GM12878 (cell line): ENCODE results near the gene GOLGA6D. TPM values are rescaled to one million over a fixed set of nuclear protein-coding genes. Genes with fewer than 3 reads are reported as not detected.

Experiments
- ATAC-seq: fragments of 200-7000 bp; cut with Tn5 transposase; 3 replicates; pipeline ENCODE4 v1.9.1; 2020; ENCODE audit warnings: mild to moderate bottlenecking, moderate library complexity
- BruUV-seq: library from RNA; stranded (reverse); fragments of 400-500 nt; replicated peaks from 2 replicates; lab custom pipeline; 2021; lab: Mats Ljungman, UMichigan
- CTCF ChIA-PET: fragments of 300-600 bp; sonication (Branson Sonifier 250); formaldehyde crosslinking; extraction: SDS; loops from one replicate; lab custom pipeline; 2021; ENCODE audit warnings: inconsistent platforms; lab: Yijun Ruan, JAX
- POLR2A ChIA-PET: fragments of 350-600 bp; formaldehyde crosslinking; extraction: SDS; loops from one replicate; lab custom pipeline; 2021; ENCODE audit warnings: inconsistent platforms; lab: Charles Lee
- RAD21 ChIA-PET: fragments of 300-600 bp; sonication (Branson Sonifier 250); formaldehyde crosslinking; loops from one replicate; lab custom pipeline; 2023; ENCODE audit warnings: antibody characterized with exemption; ENCODE audit not compliant: unreplicated experiment; lab: Charles Lee
- SMC1A ChIA-PET: fragments of 300-600 bp; sonication (Branson Sonifier 250); formaldehyde crosslinking; loops from one replicate; lab custom pipeline; 2023; ENCODE audit not compliant: unreplicated experiment, uncharacterized antibody; lab: Charles Lee
- DNase-seq: peaks from one replicate; pipeline ENCODE4 v3.0.0-alpha.2; 2011; ENCODE audit warnings: low read depth, low spot score
- FAIRE-seq: peaks from 3 replicates; lab custom pipeline; 2011; peaks lifted over from hg19 to GRCh38; lab: Jason Lieb, UNC
- H2AFZ ChIP-seq: 2 replicates; pipeline ENCODE4 v1.6.0; 2011; ENCODE audit warnings: low read depth, low read length, control low read depth; ENCODE audit not compliant: control insufficient read depth
- H3K27ac ChIP-seq: 2 replicates; pipeline ENCODE4 v1.5.1; 2011; ENCODE audit warnings: control low read depth; ENCODE audit not compliant: control insufficient read depth, insufficient read depth
- H3K27me3 ChIP-seq, 2 experiments: replicated peaks in 1 of 2; 2 replicates each; pipeline versions ENCODE4 v1.6.0 to v1.6.1; 2011; ENCODE audit warnings: low read length in 1 of 2; ENCODE audit not compliant: control insufficient read depth in 2 of 2, insufficient read depth in 2 of 2
- H3K36me3 ChIP-seq, 2 experiments: 2 replicates each; pipeline ENCODE4 v1.5.1; 2011; ENCODE audit warnings: low read length in 1 of 2; ENCODE audit not compliant: control insufficient read depth in 2 of 2, insufficient read depth in 2 of 2
- H3K4me1 ChIP-seq: 2 replicates; pipeline ENCODE4 v1.6.1; 2011; ENCODE audit warnings: mild to moderate bottlenecking, low read length, moderate library complexity, mixed read lengths; ENCODE audit not compliant: control insufficient read depth, insufficient read depth
- H3K4me2 ChIP-seq: 2 replicates; pipeline ENCODE4 v1.6.0; 2011; ENCODE audit warnings: control low read depth; ENCODE audit not compliant: control insufficient read depth, insufficient read depth
- H3K4me3 ChIP-seq: fragments of 200-600 bp; sonication (generic); 2 replicates; pipeline ENCODE4 v1.5.1; 2016
- H3K79me2 ChIP-seq: 2 replicates; pipeline ENCODE4 v1.6.0; 2011; ENCODE audit warnings: low read length; ENCODE audit not compliant: control insufficient read depth, insufficient read depth
- H3K9ac ChIP-seq: 2 replicates; pipeline ENCODE4 v1.8.0; 2011; ENCODE audit warnings: low read length, control low read depth, mixed read lengths; ENCODE audit not compliant: control insufficient read depth, insufficient read depth
- H3K9me3 ChIP-seq: replicated peaks from 3 replicates; pipeline ENCODE4 v1.5.1; 2011; ENCODE audit warnings: mild to moderate bottlenecking, low read length; ENCODE audit not compliant: control insufficient read depth, insufficient read depth
- H4K20me1 ChIP-seq: 2 replicates; pipeline ENCODE4 v1.6.0; 2011; ENCODE audit not compliant: control insufficient read depth, insufficient read depth
- KAT2A ChIP-seq: conservative IDR thresholded peaks from 2 replicates; pipeline ENCODE4 v1.6.1; 2011; ENCODE audit warnings: low read depth, low read length; ENCODE audit not compliant: control insufficient read depth
- MTA2 ChIP-seq: fragments of 450-650 bp; IDR thresholded peaks from 2 replicates; pipeline ENCODE4 v1.6.1; 2016; ENCODE audit warnings: low read depth, mild to moderate bottlenecking, moderate library complexity
- WGBS: methylation state at CpG from one replicate; pipeline ENCODE4 v1.1.6; 2016; ENCODE audit warnings: low lambda C conversion rate; ENCODE audit not compliant: insufficient replicate concordance, insufficient coverage; ENCODE audit errors: missing lambda C conversion rate; 5-methylcytosine and 5-hydroxymethylcytosine counted together
- in situ Hi-C: fragments of 300-500 bp; cut with MboI; formaldehyde crosslinking; loops from 9 replicates; pipeline ENCODE4 v1.14.3; 2018; ENCODE audit warnings: mixed read lengths
- intact Hi-C: fragments of 100-400 bp; cut with micrococcal nuclease; formaldehyde crosslinking; loops from one replicate; pipeline ENCODE4 v1.14.2; 2022; ENCODE audit not compliant: unreplicated experiment
- polyA plus RNA-seq, 11 experiments: library from polyadenylated mRNA; depleted of rRNA in 4 of 11; unstranded in 6 of 11; stranded (reverse) in 5 of 11; fragments of >200 nt; fragmentation: Nextera tagmentation in 4 of 11; fragmentation: Illumina TruSeq in 1 of 11; extraction: Ambion mirVana in 4 of 11; extraction: Trizol in 1 of 11; gene quantifications; 1 replicate in 1 of 11; 2 replicates in 10 of 11; pipeline versions ENCODE4 v1.2.1 to v1.2.3, GENCODE V29; 2011 to 2016; ENCODE audit warnings: inconsistent platforms in 2 of 11, missing spikeins in 2 of 11, low read depth in 1 of 11
- total RNA-seq, 4 experiments: library from RNA; depleted of rRNA in 3 of 4; stranded (reverse); fragments of >200 nt in 3 of 4; fragmentation: Illumina TruSeq in 1 of 4; extraction: Trizol in 1 of 4; gene quantifications; 2 replicates each; pipeline versions ENCODE4 v1.2.1 to v1.2.3, GENCODE V29; 2013 to 2021

The GOLGA6D gene
- total and polyA plus RNA-seq, 10 of the 15 experiments (the other 5 are each of a cell fraction or from before 2014, with no cell fraction given): not detected

GRCh38 chr15:75327491-75327890, 44.9 kb downstream of the GOLGA6D start:
- WGBS: 33% methylated on average over 3 of the region's 3 CpGs
- POLR2A ChIA-PET: no interaction called here
- no TSS peak for BruUV-seq
- ATAC-seq (no peak), DNase-seq (no peak), FAIRE-seq (no peak)
- no peak overlapping the region for H3K4me2 ChIP-seq
- H3K9ac ChIP-seq: no peak overlapping the region
- no peak overlapping the region for H2AFZ ChIP-seq
- no peak for TF ChIP-seq MTA2
- no peak overlapping the region for H3K4me3 ChIP-seq
- SMC1A ChIA-PET: interaction anchor here (1.0 kb wide), 1 partner anchor 18 kb away, joined by 3 read pairs; no protein-coding TSS in a partner anchor
- in situ Hi-C loops: no loop called here
- H3K27me3 ChIP-seq: no peaks in the 10 kb centered on the region
- no peaks in the 10 kb centered on the region for H3K79me2 ChIP-seq
- H3K36me3 ChIP-seq: no peaks in the 10 kb centered on the region
- intact Hi-C loops: no loop called here
- CTCF ChIA-PET: interaction anchor here (0.6 to 2.9 kb wide), 2 partner anchors 41 to 118 kb away, joined by 3 to 8 read pairs; partner anchors contain the start of gene MAN2C1
- RAD21 ChIA-PET: no interaction called here
- no peaks in the 10 kb centered on the region for H4K20me1 ChIP-seq
- no peaks in the 10 kb centered on the region for H3K4me1 ChIP-seq
- H3K9me3 ChIP-seq: no peaks in the 10 kb centered on the region
- no peak overlapping the region for H3K27ac ChIP-seq

- Histone ChIP-seq H3K36me3 (no peaks in the 10 kb centered on the region), H3K79me2 (no peaks in the 10 kb centered on the region), H3K4me2 (no peak overlapping the region), H2AFZ (no peak overlapping the region), H4K20me1 (no peaks in the 10 kb centered on the region), H3K9me3 (no peaks in the 10 kb centered on the region), H3K9ac (no peak overlapping the region), H3K27me3 (no peaks in the 10 kb centered on the region), H3K27ac (no peak overlapping the region), H3K4me3 (no peak overlapping the region), H3K4me1 (no peaks in the 10 kb centered on the region)
- no peak for TF ChIP-seq KAT2A
- SMC1A ChIA-PET: interaction anchor here (1.0 kb wide), 1 partner anchor 20 kb away, joined by 3 read pairs; no protein-coding TSS in a partner anchor
- WGBS: 37% methylated on average over 10 of the region's 10 CpGs
- no TSS peak for BruUV-seq
- FAIRE-seq (no peak), ATAC-seq (no peak), DNase-seq (no peak)
- POLR2A ChIA-PET: no interaction called here
- RAD21 ChIA-PET: no interaction called here
- CTCF ChIA-PET: interaction anchor here (2.9 kb wide), 1 partner anchor 40 kb away, joined by 8 read pairs; the partner anchor contains the start of gene MAN2C1
- in situ Hi-C loops (no loop called here), intact Hi-C loops (no loop called here)
Observed at GRCh38 chr15:75328493-75329314, 46.1 kb downstream of the GOLGA6D start.
